Limb (tissue), 2 donors: ENCODE data around the gene RAD51D.
"Not testable (repeated sequence)": the region's sequence is repeated elsewhere in the genome, so short reads cannot be mapped to it uniquely, and the experiment has no call there.

Experiments used
- DNase-seq, 2 donors: peaks; one replicate each; pipeline ENCODE4 v3.0.0-alpha.2; 2016; ENCODE audit errors: extremely low spot score in 2 of 2

Gene RAD51D

DNA sequence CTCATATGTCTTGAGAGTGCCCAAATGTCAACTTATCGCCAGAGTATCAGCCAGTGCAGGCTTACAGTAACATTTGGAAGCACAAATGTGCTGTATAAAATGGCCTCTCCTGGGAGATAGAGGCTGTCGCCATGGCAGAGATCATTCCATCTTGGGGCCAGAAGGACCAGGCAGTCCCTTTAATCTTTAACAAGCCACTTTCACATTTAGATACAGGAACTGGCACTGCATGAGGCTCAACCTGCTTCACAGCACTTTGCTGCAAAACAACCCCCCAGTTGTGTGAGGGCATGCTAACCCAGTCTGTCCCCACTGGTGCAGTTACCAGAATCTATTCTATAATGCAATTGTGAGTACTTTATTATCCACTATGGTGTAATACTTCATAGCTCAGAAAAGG lies 51.4 kb downstream of the RAD51D start:
- no peak for DNase-seq

GRCh38 chr17:35065880-35066279 lies 53.8 kb downstream of the RAD51D start:
- no peak for DNase-seq

DNA sequence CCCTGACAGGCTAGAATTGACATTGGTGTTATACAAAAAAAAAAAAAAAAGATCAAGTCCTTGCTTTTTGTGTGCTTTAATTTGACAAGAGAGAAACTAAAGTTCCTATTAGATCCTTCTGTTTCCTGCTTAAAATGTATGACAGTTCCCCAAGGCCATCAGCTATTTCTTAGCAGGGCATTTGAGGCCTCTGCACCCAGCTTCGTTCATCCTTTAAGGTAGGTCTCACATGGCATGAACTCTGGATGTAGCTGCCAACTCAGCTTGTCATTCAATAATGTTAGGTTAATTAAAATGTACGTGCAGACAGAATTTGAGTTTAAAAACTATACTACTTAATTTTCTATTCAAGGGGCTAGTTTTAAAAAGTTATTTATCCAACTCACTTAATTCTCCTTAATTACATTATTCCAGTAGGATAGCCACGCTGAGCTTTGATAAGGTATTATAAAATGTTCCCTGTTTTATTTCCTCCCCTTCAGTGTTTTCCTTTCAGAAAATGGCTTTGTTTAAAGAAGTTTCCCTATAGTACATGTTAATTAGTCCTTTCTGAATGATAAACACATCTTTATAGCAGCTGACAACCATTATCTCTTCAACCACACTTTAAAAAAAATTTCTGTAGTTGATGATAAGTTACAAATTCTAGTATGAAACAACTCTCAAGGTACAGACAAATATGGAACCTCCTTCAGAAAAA lies 55.0 kb downstream of the RAD51D start:
- no peak for DNase-seq

- DNase-seq: peak; percentile 23 to 53
Observed at GRCh38 chr17:35063514-35064223, 56.0 kb downstream of the RAD51D start, which contains the start of gene RFFL. RFFL (minus strand) TSS chr17:35063707; CDS start chr17:35026553, 37,154 bp downstream.

- DNase-seq: no peak
Observed at GRCh38 chr17:35062308-35062707, 57.4 kb downstream of the RAD51D start.

- DNase-seq: no peak
Observed at GRCh38 chr17:35057332-35057915, 62.2 kb downstream of the RAD51D start.

GRCh38 chr17:35056013-35056412 lies 63.6 kb downstream of the RAD51D start:
- no peak for DNase-seq

DNA sequence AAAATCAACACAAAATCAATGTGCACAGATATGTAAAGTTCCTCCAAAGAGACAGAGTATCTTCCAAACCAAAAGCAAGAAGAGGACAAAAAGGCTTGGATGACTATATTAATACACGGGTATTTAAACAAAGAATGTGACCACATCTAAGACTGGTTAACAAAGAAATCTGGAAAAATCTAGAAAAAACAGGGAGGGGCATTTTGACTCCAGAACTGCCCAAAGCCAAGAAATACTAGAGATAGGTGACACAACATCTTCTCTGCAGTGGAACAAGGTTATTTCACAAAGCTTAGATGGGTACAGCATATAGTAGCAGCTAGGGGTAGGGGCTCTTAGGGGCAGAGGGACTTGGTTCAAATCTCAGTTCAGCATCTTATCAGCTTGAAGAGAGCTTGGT lies 66.5 kb downstream of the RAD51D start:
- no peak for DNase-seq

- no peak for DNase-seq
Observed at GRCh38 chr17:35052780-35053179, 66.9 kb downstream of the RAD51D start.

GRCh38 chr17:35052241-35052610 lies 67.4 kb downstream of the RAD51D start:
- DNase-seq: no peak

DNA sequence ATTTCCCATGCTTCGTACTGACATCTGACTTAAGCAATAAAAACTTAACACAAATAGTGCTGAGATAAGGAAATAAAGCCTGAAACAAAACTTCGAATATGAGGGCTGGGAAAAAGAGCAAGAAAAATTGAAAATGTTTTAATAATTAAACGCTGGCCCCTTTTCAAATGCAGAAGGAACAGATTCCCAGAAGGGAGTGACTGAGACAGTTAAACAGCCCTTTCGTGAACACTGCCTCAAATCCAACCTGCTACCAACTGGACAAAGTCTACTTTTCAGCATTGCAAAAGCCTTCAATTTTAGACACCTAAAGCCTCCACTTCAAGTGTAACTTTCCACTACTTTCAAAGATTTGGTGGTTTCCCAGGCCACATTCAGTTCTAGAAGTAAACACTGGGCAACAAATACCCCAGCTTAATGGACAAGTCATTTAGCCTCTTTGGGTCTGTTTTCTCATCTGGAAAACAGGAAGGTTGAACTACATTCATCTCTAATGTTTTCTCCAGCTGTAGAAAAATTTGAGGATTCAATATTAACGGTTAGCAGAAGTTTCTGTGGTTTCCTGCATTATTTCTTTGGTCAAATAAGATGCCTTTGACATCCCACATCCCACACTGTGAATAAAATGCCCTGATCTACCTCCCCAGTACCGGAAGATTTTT lies 68.0 kb downstream of the RAD51D start:
- peak in 1 of 2 donors; percentile 12 for DNase-seq

DNA sequence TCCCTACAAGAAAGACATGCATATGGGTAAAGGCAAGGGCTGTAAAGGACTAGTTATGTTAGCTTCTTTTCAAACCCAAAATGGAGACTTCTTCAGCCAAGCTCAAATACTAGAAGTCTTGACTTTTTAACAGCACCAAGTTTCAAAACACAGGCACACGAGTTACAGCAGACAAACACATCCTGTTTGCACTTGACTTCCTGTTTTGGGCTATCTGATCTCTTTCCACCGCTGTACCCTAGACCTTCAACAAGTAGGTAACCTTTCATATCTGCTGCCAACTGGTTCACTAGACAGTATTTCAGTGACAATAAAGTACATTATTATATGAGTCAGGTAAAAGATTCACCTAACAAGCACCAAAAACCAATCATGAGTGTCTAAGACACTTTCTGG lies 68.5 kb downstream of the RAD51D start:
- DNase-seq: no peak

DNA sequence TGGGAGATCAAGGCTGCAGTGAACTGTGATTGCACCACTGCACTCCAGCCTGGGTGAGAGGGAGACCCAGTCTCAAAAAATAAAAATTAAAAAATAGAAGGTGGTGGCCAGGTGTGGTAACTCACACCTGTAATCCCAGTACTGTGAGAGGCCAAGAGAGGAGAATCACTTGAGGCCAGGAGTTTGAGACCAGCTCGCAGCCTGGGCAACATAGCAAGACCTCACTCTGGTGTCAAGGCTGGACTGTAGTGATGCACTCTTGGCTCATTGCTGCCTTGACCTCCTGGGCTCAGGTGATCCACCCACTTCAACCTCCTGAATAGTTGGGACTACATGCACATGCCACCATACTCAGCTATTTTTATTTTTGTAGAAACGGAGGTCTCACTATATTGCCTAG lies 69.5 kb downstream of the RAD51D start:
- no peak for DNase-seq

- no peak for DNase-seq
Observed at GRCh38 chr17:35048685-35049379, 70.8 kb downstream of the RAD51D start.

DNA sequence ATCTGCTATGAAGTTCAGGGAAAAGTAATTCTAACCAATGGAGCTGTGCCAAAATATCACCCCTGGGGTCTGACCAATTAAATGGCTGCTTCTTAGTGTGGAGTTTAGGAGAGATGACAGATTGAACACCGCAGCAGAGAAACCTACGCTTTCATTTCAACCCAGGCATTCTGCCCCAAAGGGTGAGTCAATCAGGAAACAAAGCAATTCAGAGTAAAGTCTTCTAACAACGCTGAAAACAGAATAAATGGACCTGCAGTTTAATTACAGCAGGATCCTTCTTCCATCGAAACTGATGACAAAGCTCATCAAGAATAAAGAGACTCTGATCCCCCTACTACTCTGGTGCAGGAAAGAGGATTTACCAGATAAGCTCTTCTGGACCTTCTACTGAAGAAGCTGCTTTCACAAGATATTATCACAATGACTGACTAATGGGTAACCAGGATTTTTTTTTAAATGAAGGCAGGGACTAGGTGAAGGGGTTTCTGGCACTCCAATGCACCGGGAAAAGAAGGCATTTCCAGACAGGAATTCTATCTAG lies 72.8 kb downstream of the RAD51D start:
- DNase-seq: peak; percentile 12 to 38

GRCh38 chr17:35046245-35046644 lies 73.4 kb downstream of the RAD51D start:
- no peak for DNase-seq

DNA sequence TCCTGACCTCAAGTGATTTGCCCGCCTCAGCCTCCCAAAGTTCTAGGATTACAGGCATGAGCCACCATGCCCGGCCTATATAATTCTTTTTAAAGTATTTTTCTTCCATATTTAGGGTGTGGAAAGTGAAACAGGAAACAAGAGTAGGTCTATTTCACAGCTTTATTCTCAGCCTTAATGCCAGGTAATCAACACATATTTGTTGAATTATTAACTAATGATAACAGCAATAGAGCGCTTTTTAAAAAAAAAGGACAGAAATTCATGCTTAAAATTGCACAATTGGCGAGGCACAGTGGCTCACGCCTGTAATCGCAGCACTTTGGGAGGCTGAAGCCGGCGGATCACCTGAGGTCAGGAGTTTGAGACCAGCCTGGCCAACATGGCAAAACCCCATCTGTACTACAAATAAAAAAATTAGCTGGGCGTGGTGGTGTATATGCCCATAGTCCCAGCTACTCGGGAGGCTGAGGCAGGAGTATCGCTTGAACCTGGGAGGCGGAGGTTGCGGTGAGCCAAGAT lies 74.1 kb downstream of the RAD51D start:
- not testable (repeated sequence) for DNase-seq

DNA sequence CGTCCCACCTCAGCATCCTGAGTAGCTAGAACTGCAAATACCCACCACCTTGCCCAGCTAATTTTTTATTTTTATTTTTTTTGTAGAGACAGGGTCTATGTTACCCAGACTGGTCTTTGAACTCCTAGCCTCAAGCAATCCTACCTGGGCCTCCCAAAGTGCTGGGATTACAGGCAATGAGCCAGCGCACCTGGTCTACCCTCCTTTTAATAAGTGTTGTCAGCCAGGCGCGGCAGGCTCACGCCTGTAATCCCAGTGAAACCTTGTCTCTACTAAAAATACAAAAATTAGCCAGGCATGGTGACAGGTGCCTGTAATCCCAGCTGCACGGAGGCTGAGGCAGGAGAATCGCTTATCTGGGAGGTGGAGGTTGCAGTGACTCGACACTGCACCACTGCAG lies 75.5 kb downstream of the RAD51D start:
- no peak for DNase-seq
